Measurements from ENCODE around the gene TIMELESS. TPM values are rescaled to one million over a fixed set of nuclear protein-coding genes. Genes with fewer than 3 reads are reported as not detected.

Gene TIMELESS
- total RNA-seq, 1 experiment from 2014 or later = 47.0 TPM

DNA sequence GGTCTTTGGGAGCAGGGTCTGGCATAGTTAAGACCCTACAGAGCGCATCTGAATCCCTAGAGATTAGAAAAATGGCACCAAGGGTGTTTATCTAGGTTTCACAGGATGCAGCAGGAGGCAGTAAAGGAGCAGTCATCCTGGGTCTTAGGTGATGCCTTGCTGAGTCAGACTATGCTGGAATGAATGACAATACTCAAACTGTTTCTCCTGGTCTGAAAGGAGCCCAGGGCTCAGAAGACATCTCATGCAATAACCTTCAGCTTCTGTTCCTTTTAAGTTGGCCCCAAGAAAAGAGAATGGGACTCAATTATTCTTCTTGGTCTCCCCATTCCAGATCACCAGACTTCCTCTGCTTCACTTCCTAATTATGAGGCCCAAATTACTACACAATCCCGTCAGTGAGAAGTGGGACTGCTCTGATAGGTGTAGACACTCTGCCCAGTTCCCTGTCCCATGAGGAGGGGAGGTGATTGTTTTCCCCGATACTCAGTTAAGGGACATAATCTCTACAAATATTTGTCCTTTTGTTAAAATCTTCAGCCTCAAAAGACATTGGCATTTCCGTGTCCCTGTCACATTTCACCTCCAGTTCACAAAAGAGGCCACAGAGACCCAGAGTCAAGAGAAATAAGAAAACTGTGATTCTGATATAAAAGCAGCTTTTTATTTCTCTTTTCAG, 71.8 kb downstream of the TIMELESS start:
- Histone ChIP-seq H3K79me2 (ENCODE audit: insufficient read depth, low read length) (no peaks in the 10 kb centered on the region), H4K20me1 (ENCODE audit: insufficient read depth) (no peaks in the 10 kb centered on the region), H3K9me2 (ENCODE audit: insufficient read depth) (no peaks in the 10 kb centered on the region), H3K9ac (ENCODE audit: low read length) (no peak overlapping the region), H3K27ac (ENCODE audit: low read depth, low read length) (no peak overlapping the region), H3K36me3 (ENCODE audit: control insufficient read depth in 1 of 2, insufficient read depth in 2 of 2, low read length in 2 of 2) (no peaks in the 10 kb centered on the region), H3K4me1 (ENCODE audit: control insufficient read depth in 1 of 2, insufficient read depth in 2 of 2, low read length in 2 of 2) (peaks cover 0 to 7% of the 10 kb centered on the region in 2 experiments; a peak in 1 of 4 replicates), H2AFZ (ENCODE audit: low read depth, low read length, poor library complexity, severe bottlenecking) (peak overlapping the region; percentile 26), H3K4me2 (ENCODE audit: low read length) (no peak overlapping the region), H3K9me3 (ENCODE audit: control insufficient read depth in 1 of 2, insufficient read depth in 1 of 2, low read depth in 1 of 2, low read length in 2 of 2) (no peaks in the 10 kb centered on the region), H3K27me3 (ENCODE audit: insufficient read depth, low read length) (no peaks in the 10 kb centered on the region), H3K4me3 (replicated peaks in 1 of 2; ENCODE audit: low read depth in 1 of 2, low read length in 2 of 2) (no peak overlapping the region)
- ChIA-PET RAD21 (ENCODE audit: low non-redundant PET in 1 of 2, low total read pairs in 2 of 2, uncharacterized antibody in 2 of 2, unreplicated experiment in 2 of 2) (no interaction called here), POLR2A (interaction anchor here (1.3 to 1.6 kb wide), 2 partner anchors 9 to 17 kb away, joined by 3 to 5 read pairs; no protein-coding TSS in a partner anchor), CTCF (interaction anchor here (2.4 kb wide), 1 partner anchor 87 kb away, joined by 10 read pairs; no protein-coding TSS in a partner anchor)
- ATAC-seq (peak; percentile 70), DNase-seq (ENCODE audit: low read depth, low spot score) (peak; percentile 12)
- TF ChIP-seq ZNF274 (IDR thresholded peaks at IDR 0.05; ENCODE audit: low read depth, low read length) (no peak), CEBPB (IDR thresholded peaks at IDR 0.05; ENCODE audit: low read depth) (no peak), ZBTB33 (IDR thresholded peaks at IDR 0.05; ENCODE audit: extremely low read depth, insufficient replicate concordance, low read length) (no peak), EZH2phosphoT487 (IDR thresholded peaks at IDR 0.05; ENCODE audit: borderline replicate concordance) (no peak), FOSL1 (IDR thresholded peaks at IDR 0.05; ENCODE audit: low read depth) (0 out of 2 replicates have a peak, but pooled peaks have one; percentile 25), RAD21 (IDR thresholded peaks at IDR 0.05; ENCODE audit: low read depth) (peak; percentile 65), ELF1 (IDR thresholded peaks at IDR 0.05; ENCODE audit: borderline replicate concordance, low read depth) (no peak), EZH2 (IDR thresholded peaks at IDR 0.05) (no peak), MAX (IDR thresholded peaks at IDR 0.05) (no peak), POLR2A (IDR thresholded peaks at IDR 0.05; ENCODE audit: borderline replicate concordance, extremely low read depth, insufficient read depth, insufficient read length) (no peak), SIN3A (IDR thresholded peaks at IDR 0.05; ENCODE audit: low read depth) (no peak), SRF (IDR thresholded peaks at IDR 0.05; ENCODE audit: low read depth) (no peak), TCF7L2 (IDR thresholded peaks at IDR 0.05; ENCODE audit: borderline replicate concordance, extremely low read depth, insufficient read depth, insufficient read length) (no peak), REST (IDR thresholded peaks at IDR 0.05; ENCODE audit: low read depth) (no peak)
- TF ChIP-seq, protein P1, sequence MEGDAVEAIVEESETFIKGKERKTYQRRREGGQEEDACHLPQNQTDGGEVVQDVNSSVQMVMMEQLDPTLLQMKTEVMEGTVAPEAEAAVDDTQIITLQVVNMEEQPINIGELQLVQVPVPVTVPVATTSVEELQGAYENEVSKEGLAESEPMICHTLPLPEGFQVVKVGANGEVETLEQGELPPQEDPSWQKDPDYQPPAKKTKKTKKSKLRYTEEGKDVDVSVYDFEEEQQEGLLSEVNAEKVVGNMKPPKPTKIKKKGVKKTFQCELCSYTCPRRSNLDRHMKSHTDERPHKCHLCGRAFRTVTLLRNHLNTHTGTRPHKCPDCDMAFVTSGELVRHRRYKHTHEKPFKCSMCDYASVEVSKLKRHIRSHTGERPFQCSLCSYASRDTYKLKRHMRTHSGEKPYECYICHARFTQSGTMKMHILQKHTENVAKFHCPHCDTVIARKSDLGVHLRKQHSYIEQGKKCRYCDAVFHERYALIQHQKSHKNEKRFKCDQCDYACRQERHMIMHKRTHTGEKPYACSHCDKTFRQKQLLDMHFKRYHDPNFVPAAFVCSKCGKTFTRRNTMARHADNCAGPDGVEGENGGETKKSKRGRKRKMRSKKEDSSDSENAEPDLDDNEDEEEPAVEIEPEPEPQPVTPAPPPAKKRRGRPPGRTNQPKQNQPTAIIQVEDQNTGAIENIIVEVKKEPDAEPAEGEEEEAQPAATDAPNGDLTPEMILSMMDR (IDR thresholded peaks at IDR 0.05 in 2 of 3, conservative IDR thresholded peaks at IDR 0.05 in 1 of 3; ENCODE audit: borderline replicate concordance in 1 of 3, insufficient read depth in 1 of 3, low read depth in 2 of 3, low read length in 2 of 3) = peak in 2 of 3 experiments; percentile 26; a peak in 2 of 6 replicates
- TF ChIP-seq, protein P2, sequence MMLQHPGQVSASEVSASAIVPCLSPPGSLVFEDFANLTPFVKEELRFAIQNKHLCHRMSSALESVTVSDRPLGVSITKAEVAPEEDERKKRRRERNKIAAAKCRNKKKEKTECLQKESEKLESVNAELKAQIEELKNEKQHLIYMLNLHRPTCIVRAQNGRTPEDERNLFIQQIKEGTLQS (IDR thresholded peaks at IDR 0.05) = no peak
- no TSS peak for BruUV-seq (replicated peaks)
- intact Hi-C loops (cut with micrococcal nuclease) = loop anchor here (1.0 kb wide), 1 partner anchor 87 kb away; no protein-coding TSS in a partner anchor

Data from HCT116 (cell line).